Dendritic cell treated with granulocyte-macrophage colony-stimulating factor and Interleukin-4, amounts not matched to agents 40 ng/mL and 50 ng/mL, for 4 days (primary cell): ENCODE data around the gene PCDHGB4.
"Not testable (repeated sequence)": the region's sequence is repeated elsewhere in the genome, so short reads cannot be mapped to it uniquely, and the experiment has no call there.

Source experiments
- H3K27ac Mint-ChIP-seq: one replicate; pipeline ENCODE4 v1.8.0; 2022; ENCODE audit warnings: mild to moderate bottlenecking, mixed read lengths
- H3K27me3 Mint-ChIP-seq: one replicate; pipeline ENCODE4 v1.8.0; 2022; ENCODE audit warnings: mild to moderate bottlenecking, mixed read lengths
- H3K36me3 Mint-ChIP-seq: one replicate; pipeline ENCODE4 v1.8.0; 2022; ENCODE audit warnings: low read depth, mixed read lengths
- H3K4me1 Mint-ChIP-seq: one replicate; pipeline ENCODE4 v1.8.0; 2022; ENCODE audit warnings: low read depth, mixed read lengths
- H3K4me3 Mint-ChIP-seq: one replicate; pipeline ENCODE4 v1.8.0; 2022; ENCODE audit warnings: mild to moderate bottlenecking, moderate library complexity, mixed read lengths
- H3K9me3 Mint-ChIP-seq: one replicate; pipeline ENCODE4 v1.8.0; 2022; ENCODE audit warnings: mixed read lengths
- intact Hi-C: fragments of 100-400 bp; cut with micrococcal nuclease; formaldehyde crosslinking; loops from one replicate; pipeline ENCODE4 v1.15.0; 2022

The PCDHGB4 gene

GRCh38 chr5:141375444-141376155, 11.9 kb upstream of the PCDHGB4 start:
- H3K4me1 Mint-ChIP-seq, H3K4me3 Mint-ChIP-seq, H3K36me3 Mint-ChIP-seq, intact Hi-C loops, H3K27ac Mint-ChIP-seq: not testable (repeated sequence)
- H3K27me3 Mint-ChIP-seq = peaks cover 63% of the 10 kb centered on the region
- H3K9me3 Mint-ChIP-seq = peaks cover 66% of the 10 kb centered on the region

- H3K27me3 Mint-ChIP-seq = peaks cover 62% of the 10 kb centered on the region
- no peak within 1 kb of the TSS for H3K27ac Mint-ChIP-seq
- H3K36me3 Mint-ChIP-seq = no peaks in the 10 kb centered on the region
- H3K4me3 Mint-ChIP-seq = peak within 1 kb of the TSS; percentile 71
- no peaks in the 10 kb centered on the region for H3K4me1 Mint-ChIP-seq
- peaks cover 22% of the 10 kb centered on the region for H3K9me3 Mint-ChIP-seq
- intact Hi-C loops = no loop called here
These were observed 4.8 kb upstream of the PCDHGB4 start, which contains the start of gene PCDHGA7 for GRCh38 chr5:141382469-141383294. TSS of gene PCDHGA7 (plus strand) at chr5:141382742. CDS start at chr5:141382900, 158 bp downstream.

- H3K36me3 Mint-ChIP-seq = no peaks in the 10 kb centered on the region
- no peaks in the 10 kb centered on the region for H3K4me1 Mint-ChIP-seq
- H3K27ac Mint-ChIP-seq = no peak overlapping the region
- peaks cover 64% of the 10 kb centered on the region for H3K27me3 Mint-ChIP-seq
- intact Hi-C loops = no loop called here
- H3K9me3 Mint-ChIP-seq = peaks cover 25% of the 10 kb centered on the region
- no peak overlapping the region for H3K4me3 Mint-ChIP-seq
These were observed 4.2 kb upstream of the PCDHGB4 start for GRCh38 chr5:141383345-141383744.

GRCh38 chr5:141384471-141385267, 2.8 kb upstream of the PCDHGB4 start:
- Mint-ChIP-seq H3K4me1 (no peaks in the 10 kb centered on the region), H3K36me3 (peaks cover 1% of the 10 kb centered on the region), H3K27me3 (peaks cover 77% of the 10 kb centered on the region), H3K27ac (no peak overlapping the region), H3K9me3 (peaks cover 38% of the 10 kb centered on the region), H3K4me3 (no peak overlapping the region)
- intact Hi-C loops = no loop called here

GRCh38 chr5:141388661-141389060, 1.2 kb downstream of the PCDHGB4 start:
- intact Hi-C loops = no loop called here
- Mint-ChIP-seq H3K9me3 (peaks cover 53% of the 10 kb centered on the region), H3K27me3 (peaks cover 73% of the 10 kb centered on the region), H3K4me1 (no peaks in the 10 kb centered on the region), H3K27ac (no peak overlapping the region), H3K36me3 (peaks cover 7% of the 10 kb centered on the region), H3K4me3 (no peak overlapping the region)

- H3K9me3 Mint-ChIP-seq = peaks cover 57% of the 10 kb centered on the region
- no peak overlapping the region for H3K27ac Mint-ChIP-seq
- no peak overlapping the region for H3K4me3 Mint-ChIP-seq
- no peaks in the 10 kb centered on the region for H3K4me1 Mint-ChIP-seq
- H3K27me3 Mint-ChIP-seq = peaks cover 73% of the 10 kb centered on the region
- peaks cover 7% of the 10 kb centered on the region for H3K36me3 Mint-ChIP-seq
- intact Hi-C loops = no loop called here
These were observed 1.9 kb downstream of the PCDHGB4 start for GRCh38 chr5:141389153-141390042.

- Mint-ChIP-seq H3K9me3 (peaks cover 59% of the 10 kb centered on the region), H3K4me3 (no peak within 1 kb of the TSS), H3K36me3 (peaks cover 7% of the 10 kb centered on the region), H3K27ac (no peak within 1 kb of the TSS), H3K4me1 (no peaks in the 10 kb centered on the region), H3K27me3 (peaks cover 72% of the 10 kb centered on the region)
- intact Hi-C loops = no loop called here
These were observed 5.1 kb downstream of the PCDHGB4 start, which contains the start of gene PCDHGA8 for GRCh38 chr5:141392429-141393198. TSS of gene PCDHGA8 (plus strand) at chr5:141392633. CDS start at chr5:141392814, 181 bp downstream.

GRCh38 chr5:141393267-141393666, 5.8 kb downstream of the PCDHGB4 start:
- intact Hi-C loops = no loop called here
- Mint-ChIP-seq H3K4me3 (no peak overlapping the region), H3K9me3 (peaks cover 57% of the 10 kb centered on the region), H3K27me3 (peaks cover 72% of the 10 kb centered on the region), H3K4me1 (no peaks in the 10 kb centered on the region), H3K27ac (no peak overlapping the region), H3K36me3 (peaks cover 7% of the 10 kb centered on the region)

GRCh38 chr5:141394401-141395187, 7.1 kb downstream of the PCDHGB4 start:
- H3K36me3 Mint-ChIP-seq, H3K4me3 Mint-ChIP-seq, H3K27ac Mint-ChIP-seq, intact Hi-C loops, H3K4me1 Mint-ChIP-seq: not testable (repeated sequence)
- Mint-ChIP-seq H3K27me3 (peaks cover 72% of the 10 kb centered on the region), H3K9me3 (peaks cover 55% of the 10 kb centered on the region)

GRCh38 chr5:141397756-141398551, 10.5 kb downstream of the PCDHGB4 start, which contains the start of gene PCDHGB5:
TSS of gene PCDHGB5 (plus strand) at chr5:141397947. CDS start at chr5:141398128, 181 bp downstream.
- H3K36me3 Mint-ChIP-seq, intact Hi-C loops, H3K27ac Mint-ChIP-seq, H3K4me1 Mint-ChIP-seq: not testable (repeated sequence)
- H3K4me3 Mint-ChIP-seq = peak within 1 kb of the TSS; percentile 67
- peaks cover 74% of the 10 kb centered on the region for H3K27me3 Mint-ChIP-seq
- peaks cover 49% of the 10 kb centered on the region for H3K9me3 Mint-ChIP-seq

GRCh38 chr5:141398608-141399007, 11.1 kb downstream of the PCDHGB4 start:
- no peaks in the 10 kb centered on the region for H3K4me1 Mint-ChIP-seq
- peaks cover 49% of the 10 kb centered on the region for H3K9me3 Mint-ChIP-seq
- H3K36me3 Mint-ChIP-seq = no peaks in the 10 kb centered on the region
- H3K27me3 Mint-ChIP-seq = peaks cover 74% of the 10 kb centered on the region
- no peak overlapping the region for H3K4me3 Mint-ChIP-seq
- no peak overlapping the region for H3K27ac Mint-ChIP-seq
- intact Hi-C loops = no loop called here
